EH (cell line): ENCODE results near the gene LGI4.
"Not testable (repeated sequence)": the region's sequence is repeated elsewhere in the genome, so short reads cannot be mapped to it uniquely, and the experiment has no call there.

Source experiments
- DNase-seq: peaks from one replicate; pipeline ENCODE4 v3.0.0-alpha.2; 2015; ENCODE audit warnings: low read depth

Gene LGI4

GRCh38 chr19:35160629-35161433, 26.0 kb upstream of the LGI4 start:
- no peak for DNase-seq

DNA sequence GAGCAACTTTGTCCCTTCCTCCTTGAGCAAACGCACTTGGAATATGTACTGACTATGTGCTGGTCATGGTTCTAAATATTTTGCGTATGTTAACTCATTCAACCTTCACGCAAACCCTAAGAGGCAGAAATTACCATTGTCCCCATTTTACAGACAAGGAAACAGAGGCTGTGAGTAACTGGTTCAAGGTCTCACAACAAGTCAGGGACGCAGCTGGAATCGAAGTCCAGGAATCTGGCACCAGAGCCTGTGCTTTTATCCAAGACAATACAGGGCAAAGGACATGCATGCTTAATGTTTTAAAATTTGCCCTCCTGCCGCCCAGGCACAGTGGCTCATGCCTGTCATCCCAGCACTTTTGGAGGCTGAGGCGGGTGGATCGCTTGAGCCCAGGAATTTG, 24.7 kb upstream of the LGI4 start:
- DNase-seq = no peak

DNA sequence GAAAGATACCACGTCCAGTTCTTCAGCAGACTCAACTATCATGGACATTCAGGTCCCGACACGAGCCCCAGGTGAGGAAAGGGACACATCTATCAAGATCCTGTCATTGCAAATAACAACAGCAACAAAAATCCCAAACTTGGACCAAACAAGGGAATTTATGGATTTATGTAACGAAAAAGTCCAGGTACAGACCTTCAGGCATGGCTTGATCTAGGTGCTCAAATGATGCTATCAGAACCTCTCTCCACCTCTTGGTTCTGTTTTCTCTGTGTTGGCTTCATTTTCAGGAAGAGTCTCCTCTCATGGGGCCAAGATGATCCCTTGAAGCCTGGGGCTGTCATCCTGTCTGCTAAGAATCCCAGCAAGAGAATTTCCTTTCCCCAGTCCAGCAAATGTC, 22.6 kb upstream of the LGI4 start:
- DNase-seq = no peak

GRCh38 chr19:35156673-35157014, 21.8 kb upstream of the LGI4 start:
- no peak for DNase-seq

DNA sequence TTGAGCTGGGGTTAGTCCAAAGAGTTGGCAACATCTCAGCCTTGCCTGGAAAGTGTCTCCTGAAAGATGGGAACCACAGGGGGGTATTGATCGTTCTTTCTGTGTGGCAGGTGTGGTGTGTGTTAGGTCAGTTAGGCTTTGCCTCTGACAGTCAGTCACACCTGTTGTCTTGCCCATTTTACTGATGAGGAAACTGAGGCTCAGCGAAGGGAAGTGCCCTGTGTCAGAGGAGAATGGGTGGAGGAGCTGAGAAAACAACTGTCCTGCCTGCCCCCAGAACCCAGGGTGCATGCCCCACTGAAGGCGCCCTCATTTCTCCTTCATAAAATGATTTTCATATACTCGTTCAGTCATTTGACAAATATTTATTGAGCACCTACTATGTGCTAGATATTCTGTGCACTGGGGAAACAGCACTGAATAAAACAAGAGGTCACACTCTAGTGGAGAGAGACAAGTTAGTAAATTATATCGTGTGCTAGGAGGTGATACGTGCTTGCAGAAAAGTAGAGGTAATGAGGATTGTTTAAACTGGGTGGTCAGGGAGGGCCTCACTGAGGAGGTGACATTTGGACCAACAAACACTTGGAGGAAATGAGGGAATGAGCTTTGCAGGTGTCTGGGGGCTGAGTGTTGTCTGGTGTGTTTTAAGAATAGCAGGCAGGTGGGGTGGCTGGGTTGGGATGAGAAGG, 21.3 kb upstream of the LGI4 start:
- DNase-seq = no peak

DNA sequence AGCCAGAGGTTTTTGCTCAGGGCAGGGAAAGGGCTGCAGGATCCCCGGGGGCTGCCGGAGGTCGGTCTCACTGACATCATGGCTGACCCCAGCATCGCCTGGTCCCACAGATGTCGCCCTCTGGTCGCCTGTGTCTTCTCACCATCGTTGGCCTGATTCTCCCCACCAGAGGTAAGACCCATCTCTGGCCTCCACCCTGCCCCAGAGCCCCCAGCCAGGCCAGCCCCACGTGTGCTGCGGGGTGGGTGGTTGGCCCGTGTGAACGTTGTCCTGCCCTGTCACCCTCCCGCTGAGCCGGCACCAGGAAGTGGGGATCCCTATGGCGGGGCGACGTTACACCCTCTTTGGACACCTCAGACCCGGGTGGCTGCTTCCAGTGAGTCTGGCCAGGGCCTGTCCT, 20.6 kb upstream of the LGI4 start:
- no peak for DNase-seq

DNA sequence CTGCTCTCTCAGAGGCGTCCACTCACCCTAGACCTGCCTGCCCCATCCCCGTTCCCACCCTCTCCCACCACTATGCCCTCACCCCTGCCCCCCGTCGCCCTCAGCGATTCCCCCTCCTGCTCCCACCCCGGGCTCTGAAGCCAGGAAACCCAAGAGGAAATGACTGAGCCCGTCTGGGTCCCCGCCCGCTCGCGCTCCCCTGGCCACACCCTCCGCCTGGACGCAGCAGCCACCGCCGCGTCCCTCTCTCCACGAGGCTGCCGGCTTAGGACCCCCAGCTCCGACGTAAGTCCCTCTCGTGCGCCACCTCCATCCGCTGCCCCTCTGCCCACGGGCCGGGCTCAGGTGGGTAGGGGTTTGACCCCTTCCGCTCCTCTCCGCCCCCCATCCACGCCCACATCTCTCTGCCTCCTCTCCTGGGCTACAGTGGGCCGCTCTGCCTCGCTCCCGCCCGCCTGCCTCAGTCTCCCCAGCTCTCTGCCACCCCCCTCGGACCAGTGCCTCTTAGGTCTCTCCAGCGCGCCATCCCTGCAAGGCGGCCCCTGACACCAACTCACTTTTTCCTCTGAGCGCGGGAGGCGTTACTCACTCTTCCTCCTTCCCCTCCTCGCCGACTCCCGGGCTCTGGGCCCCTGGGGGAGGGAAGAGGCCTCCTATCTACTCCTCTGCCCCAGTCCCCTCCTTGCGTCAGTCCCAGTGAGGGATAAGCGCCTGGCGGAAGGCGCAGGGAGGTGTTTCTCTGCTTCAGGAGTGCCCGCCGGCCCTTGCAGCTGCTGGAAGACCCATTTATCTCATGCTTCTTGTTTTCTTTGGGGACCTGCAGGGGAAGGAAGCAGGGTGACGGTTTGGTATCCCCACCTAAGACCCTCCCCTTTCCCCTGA, 19.9 kb upstream of the LGI4 start, which contains the start of gene FXYD5:
TSS of gene FXYD5 (plus strand) at position 211 of the 882 bp plus-strand sequence. CDS start 816 bp downstream, outside the sequence.
- peak; percentile 84 for DNase-seq

- DNase-seq = peak; percentile 45
These were observed 19.1 kb upstream of the LGI4 start for GRCh38 chr19:35153701-35154524.

- DNase-seq = not testable (repeated sequence)
These were observed 18.3 kb upstream of the LGI4 start for GRCh38 chr19:35153129-35153522.

DNA sequence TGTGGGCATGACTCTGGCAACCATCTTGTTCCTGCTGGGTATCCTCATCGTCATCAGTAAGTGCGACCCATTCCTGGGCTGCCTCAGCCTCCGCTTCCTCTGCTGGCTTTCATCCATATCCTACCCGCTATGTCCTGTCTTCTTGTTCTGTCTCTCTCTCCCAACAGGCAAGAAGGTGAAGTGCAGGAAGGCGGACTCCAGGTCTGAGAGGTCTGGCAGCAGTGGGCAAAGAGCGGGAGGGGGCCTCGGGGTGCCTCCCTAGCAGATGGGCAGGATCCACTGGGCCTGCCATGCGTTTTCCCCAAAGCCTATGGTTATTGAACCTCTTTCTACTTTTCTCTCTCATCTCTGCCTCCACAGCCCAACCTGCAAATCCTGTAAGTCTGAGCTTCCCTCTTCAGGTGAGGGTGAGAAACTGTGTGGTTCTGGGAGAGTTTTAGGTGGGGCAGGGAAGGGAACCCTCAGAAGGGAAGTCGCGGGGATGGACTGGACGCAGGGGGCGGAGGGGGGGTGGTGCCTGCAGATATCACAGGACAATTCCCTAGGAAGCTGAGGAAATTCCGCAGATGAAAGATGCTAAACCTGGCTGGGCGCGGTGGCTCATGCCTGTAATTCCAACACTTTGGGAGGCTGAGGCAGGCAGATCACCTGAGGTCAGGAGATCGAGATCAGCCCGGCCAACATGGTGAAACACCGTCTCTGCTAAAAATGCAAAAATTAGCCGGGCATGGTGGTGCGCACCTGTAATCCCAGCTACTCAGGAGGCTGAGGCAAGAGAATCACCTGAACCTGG, 16.6 kb upstream of the LGI4 start:
- no peak for DNase-seq

- no peak for DNase-seq
These were observed 15.6 kb upstream of the LGI4 start for GRCh38 chr19:35150445-35150844.

DNA sequence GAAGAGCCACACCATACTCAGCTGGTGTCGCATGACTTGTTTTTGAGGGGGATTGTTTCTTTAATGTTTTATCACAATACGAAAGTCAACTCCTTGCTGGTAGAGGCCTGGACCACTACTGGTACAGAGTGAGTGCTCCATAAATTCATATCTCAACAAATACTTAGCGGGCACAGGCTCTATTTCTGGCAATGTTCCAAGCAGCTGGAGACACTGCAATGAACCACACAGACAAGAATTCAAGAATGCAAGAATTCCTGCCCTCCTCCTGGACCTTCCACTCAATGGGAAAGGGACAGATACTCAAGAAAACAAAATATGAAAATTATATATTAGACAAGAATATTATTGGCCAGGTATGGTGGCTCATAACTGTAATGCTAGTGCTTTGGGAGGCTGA, 14.6 kb upstream of the LGI4 start:
- no peak for DNase-seq

GRCh38 chr19:35146746-35147459, 12.0 kb upstream of the LGI4 start:
- DNase-seq = no peak

- DNase-seq = no peak
These were observed 10.0 kb upstream of the LGI4 start for GRCh38 chr19:35144600-35145436.

GRCh38 chr19:35144259-35144599, 9.4 kb upstream of the LGI4 start:
- DNase-seq = no peak

DNA sequence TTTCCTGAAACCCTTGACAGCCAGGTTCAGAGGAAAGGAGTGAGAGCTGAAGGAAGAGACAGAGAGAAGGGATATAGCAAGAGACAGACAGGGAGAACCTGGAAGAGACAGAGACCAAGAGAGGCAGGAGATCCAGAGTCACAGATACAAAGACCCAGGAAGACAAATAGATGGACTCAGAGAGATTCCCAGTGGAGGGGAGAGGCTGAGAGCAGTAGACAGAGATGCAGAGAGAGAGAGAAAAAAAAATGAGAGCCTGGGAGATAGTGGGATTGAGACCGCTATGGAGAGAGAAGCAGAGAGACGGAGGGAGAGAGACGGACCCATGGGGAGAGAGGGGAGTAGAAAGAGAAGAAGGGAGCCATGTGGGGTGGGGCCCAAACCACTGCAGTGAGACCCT, 9.0 kb upstream of the LGI4 start:
- DNase-seq = no peak

DNA sequence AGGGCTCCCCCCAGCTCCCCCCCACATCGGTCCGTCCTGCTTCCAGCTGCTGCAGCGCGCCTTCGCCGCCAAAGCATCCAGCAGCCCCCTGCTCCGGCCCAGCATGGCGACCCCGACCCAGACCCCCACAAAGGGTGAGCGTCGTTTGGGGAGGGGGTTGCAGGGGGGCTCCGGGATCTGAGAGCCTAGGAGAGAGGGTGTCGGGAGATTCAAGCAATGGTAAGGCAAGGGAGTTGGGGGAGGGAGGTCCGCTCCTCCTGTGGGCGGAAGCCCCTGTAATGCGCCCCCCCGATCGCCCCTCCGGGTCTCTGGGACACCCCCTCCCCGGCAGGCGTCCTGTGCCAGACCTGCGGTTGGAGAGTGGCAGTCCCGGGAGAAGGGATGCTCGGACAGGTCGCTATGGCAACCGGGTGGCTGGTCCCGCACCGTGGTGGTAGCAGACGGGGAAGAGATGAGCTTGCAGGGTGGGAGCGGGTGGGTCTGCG, 8.4 kb upstream of the LGI4 start, which contains the start of gene FXYD7:
TSS of gene FXYD7 (plus strand) at position 25 of the 485 bp plus-strand sequence. CDS start at position 104, 79 bp downstream.
- DNase-seq = no peak

DNA sequence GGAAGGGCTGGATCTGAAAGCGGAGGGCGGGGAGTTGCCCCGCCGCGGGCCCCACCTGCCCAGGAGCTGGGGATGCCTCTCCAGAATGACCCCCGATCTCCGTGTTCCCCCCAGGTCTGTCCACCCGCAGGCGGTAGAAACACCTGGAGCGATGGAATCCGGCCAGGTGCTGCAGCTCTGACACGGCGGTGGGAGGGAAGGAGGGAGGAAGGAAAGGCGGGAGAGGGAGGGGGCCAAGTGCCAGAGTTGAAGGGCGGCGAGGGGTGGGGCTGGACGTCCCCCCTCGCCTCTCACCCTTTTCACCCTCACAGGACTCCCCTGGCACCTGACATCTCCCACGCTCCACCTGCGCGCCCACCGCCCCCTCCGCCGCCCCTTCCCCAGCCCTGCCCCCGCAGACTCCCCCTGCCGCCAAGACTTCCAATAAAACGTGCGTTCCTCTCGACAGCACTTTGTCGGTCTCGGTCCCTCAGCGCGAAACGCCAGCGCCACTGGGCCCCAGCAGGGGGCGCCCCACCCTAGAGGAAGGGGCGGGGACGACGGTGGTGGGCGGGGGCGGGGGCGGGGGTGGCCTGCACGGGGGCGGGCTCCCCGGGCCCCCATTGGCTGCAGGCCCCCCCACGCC, 7.9 kb upstream of the LGI4 start:
- DNase-seq = peak; percentile 33
